Mesangial cell (primary cell): ENCODE data around the gene CNNM4. TPM values are rescaled to one million over a fixed set of nuclear protein-coding genes. Genes with fewer than 3 reads are reported as not detected.

Source experiments
- total RNA-seq: library from RNA; depleted of rRNA; stranded (reverse); fragments of >200 nt; gene quantifications from 2 replicates; pipeline ENCODE4 v1.2.3, GENCODE V29; 2015

Gene CNNM4
- 8.0 and 8.8 TPM in 2 replicates for total RNA-seq

DNA sequence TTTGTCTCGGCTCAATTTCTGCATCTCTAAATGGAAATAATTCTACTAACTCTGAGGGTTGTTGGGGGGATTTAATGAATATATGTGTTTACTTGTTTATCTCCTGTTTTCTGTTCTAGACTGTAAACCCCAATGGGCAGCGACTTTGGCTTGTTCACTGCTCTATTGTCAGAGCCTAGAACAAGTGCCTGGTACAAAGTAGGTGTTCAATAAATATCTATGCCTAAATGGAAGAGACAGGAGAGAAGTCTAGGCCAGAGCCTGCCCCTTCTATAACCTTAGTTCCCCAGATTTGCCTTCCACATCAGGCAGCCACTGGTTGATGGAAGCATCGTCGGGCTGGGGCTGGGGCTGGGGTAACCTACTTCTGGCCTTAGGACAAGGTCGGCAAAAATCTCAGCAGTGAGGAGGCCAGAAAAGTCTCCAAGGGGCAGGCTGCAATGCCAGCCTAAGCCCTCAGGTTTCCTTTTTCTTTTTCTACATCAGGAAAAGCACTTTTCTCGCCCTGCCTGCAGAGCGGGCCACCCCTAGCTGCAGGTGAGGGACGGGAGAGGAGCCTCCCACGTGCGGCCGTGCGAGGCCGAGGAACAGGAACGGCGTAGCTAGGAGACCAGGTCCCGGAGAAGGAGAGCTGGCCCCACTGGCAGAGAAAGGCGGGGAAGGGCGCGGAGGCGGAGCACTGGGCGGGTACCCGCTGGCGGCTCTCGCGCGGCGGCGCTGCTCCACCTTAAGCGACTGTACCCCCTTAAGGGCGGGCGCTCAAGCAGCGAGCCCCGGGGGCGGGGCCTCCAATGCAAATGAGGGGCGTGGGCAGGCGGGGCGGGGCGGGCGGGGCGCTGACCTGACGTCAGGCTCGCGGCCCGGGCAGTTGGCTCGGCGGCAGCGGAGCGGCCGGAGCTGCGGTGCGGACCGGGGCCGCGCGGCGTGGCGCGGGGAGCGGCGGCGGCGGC lies at the start of gene CNNM4:
Gene CNNM4 (plus strand): TSS at position 867 of the 950 bp plus-strand sequence. CDS start 98 bp downstream, outside the sequence.

GRCh38 chr2:96739633-96740428 lies 20.9 kb upstream of the CNNM4 start, which contains the start of gene LMAN2L:
Gene LMAN2L, minus strand, starts transcription at chr2:96740064. Its CDS starts 24 bp downstream, at chr2:96740040.

GRCh38 chr2:96816127-96816835 lies 55.6 kb downstream of the CNNM4 start, which contains the start of gene CNNM3:
Gene CNNM3, plus strand, starts transcription at chr2:96816268. Its CDS starts 10 bp downstream, at chr2:96816278.

GRCh38 chr2:96843538-96844268 lies 83.0 kb downstream of the CNNM4 start, which contains the start of gene ANKRD23:
Gene ANKRD23, minus strand, starts transcription at chr2:96844021. Its CDS starts 29 bp downstream, at chr2:96843992.

GRCh38 chr2:96857667-96858372 lies 97.1 kb downstream of the CNNM4 start, which contains the start of gene ANKRD39:
Gene ANKRD39, minus strand, starts transcription at chr2:96858016. Its CDS starts 29 bp downstream, at chr2:96857987.

Other genes with a start within 250 kb of the CNNM4 start
- gene ARID5A, start 224.2 kb upstream of the CNNM4 start, total RNA-seq = 19.1 and 26.6 TPM in 2 replicates
- gene KANSL3, start 122.6 kb upstream of the CNNM4 start, total RNA-seq = 21.3 and 33.5 TPM in 2 replicates
- under 0.01 TPM in 1 of 2 replicates, not detected in the other for gene FER1L5, start 118.1 kb upstream of the CNNM4 start, total RNA-seq
- 13.1 and 16.3 TPM in 2 replicates for gene LMAN2L, start 20.8 kb upstream of the CNNM4 start, total RNA-seq
- 7.2 and 13.6 TPM in 2 replicates for gene CNNM3, start 55.4 kb downstream of the CNNM4 start, total RNA-seq
- 0.49 and 1.9 TPM in 2 replicates for gene ANKRD23, start 83.1 kb downstream of the CNNM4 start, total RNA-seq
- gene ANKRD39, start 97.1 kb downstream of the CNNM4 start, total RNA-seq = 22.1 and 34.7 TPM in 2 replicates
- gene SEMA4C, start 109.2 kb downstream of the CNNM4 start, total RNA-seq = 24.6 and 50.6 TPM in 2 replicates
- gene FAM178B, start 225.7 kb downstream of the CNNM4 start, total RNA-seq = not detected in 2 replicates